Osteocyte (in vitro differentiated cells): ENCODE data around the gene METTL22. TPM values are rescaled to one million over a fixed set of nuclear protein-coding genes. Genes with fewer than 3 reads are reported as not detected.

Experiments used
- DNase-seq: peaks from one replicate; pipeline ENCODE4 v3.0.0; 2021; ENCODE audit warnings: mixed read lengths; ENCODE audit not compliant: unreplicated experiment; ENCODE audit errors: extremely low spot score
- H3K27ac Mint-ChIP-seq: one replicate; pipeline ENCODE4 v1.8.0; 2021; ENCODE audit warnings: mild to moderate bottlenecking, mixed read lengths; ENCODE audit not compliant: unreplicated experiment
- H3K27me3 Mint-ChIP-seq: one replicate; pipeline ENCODE4 v1.8.0; 2021; ENCODE audit warnings: mixed read lengths; ENCODE audit not compliant: unreplicated experiment
- H3K36me3 Mint-ChIP-seq: one replicate; pipeline ENCODE4 v1.8.0; 2021; ENCODE audit warnings: mixed read lengths; ENCODE audit not compliant: unreplicated experiment
- H3K4me1 Mint-ChIP-seq: one replicate; pipeline ENCODE4 v1.8.0; 2021; ENCODE audit warnings: mixed read lengths; ENCODE audit not compliant: unreplicated experiment
- H3K4me3 Mint-ChIP-seq: one replicate; pipeline ENCODE4 v1.8.0; 2021; ENCODE audit warnings: mild to moderate bottlenecking, moderate library complexity, mixed read lengths; ENCODE audit not compliant: unreplicated experiment
- H3K9me3 Mint-ChIP-seq: one replicate; pipeline ENCODE4 v1.8.0; 2021; ENCODE audit warnings: mixed read lengths; ENCODE audit not compliant: unreplicated experiment
- CTCF ChIP-seq: fragments of 200-600 bp; sonication (generic); IDR thresholded peaks from 2 replicates; pipeline ENCODE4 v1.5.0; 2021; ENCODE audit warnings: antibody characterized with exemption, mild to moderate bottlenecking, moderate library complexity
- total RNA-seq: library from RNA; stranded (reverse); gene quantifications from 2 replicates; pipeline ENCODE4 v1.2.1, GENCODE V29; 2021

Gene METTL22
- total RNA-seq, 1 donor from 2014 or later = 40.1 TPM

DNA sequence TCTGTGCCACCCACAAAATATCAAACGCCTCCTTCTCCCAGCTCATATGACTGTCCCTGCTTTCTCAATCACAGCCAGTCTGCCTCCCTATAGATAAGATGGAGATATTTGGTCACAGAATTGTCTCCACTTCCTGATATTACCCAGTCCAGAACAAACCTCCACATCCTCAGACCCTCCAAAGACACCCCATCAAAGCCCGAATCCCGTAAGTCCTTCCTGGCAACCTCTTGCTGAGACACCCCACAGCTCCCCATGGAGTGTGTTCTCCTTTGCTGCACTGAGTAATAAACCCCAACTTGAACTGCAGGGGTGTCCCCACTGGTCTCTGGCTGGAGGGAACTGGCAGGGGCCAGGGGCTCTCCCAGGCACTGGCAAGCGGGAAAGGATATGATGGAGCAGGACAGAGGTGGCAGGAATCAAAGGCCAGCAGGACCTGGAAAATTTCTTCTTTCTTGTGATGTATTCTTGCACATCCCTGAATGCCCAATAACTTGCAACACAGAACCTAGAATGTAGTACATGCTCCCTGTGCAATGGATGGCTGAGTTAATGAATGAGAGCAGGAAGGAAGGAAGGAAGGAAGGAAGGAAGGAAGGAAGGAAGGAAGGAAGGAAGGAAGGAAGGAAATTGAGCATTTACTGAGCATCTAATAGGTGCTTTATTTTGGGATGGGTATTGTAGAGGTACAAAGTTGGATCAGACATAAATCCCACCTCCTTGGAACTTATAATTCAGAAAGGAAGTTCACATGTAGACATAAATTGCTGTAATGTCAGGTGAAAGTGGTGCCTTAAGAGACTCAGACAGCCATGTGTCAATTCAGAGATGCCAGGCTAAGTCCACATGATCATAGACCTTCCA is 45.1 kb upstream of the METTL22 start:
- H3K36me3 Mint-ChIP-seq = no peaks in the 10 kb centered on the region
- H3K4me1 Mint-ChIP-seq = peaks cover 4% of the 10 kb centered on the region
- no peak overlapping the region for H3K27ac Mint-ChIP-seq
- no peak for TF ChIP-seq CTCF
- H3K9me3 Mint-ChIP-seq = no peaks in the 10 kb centered on the region
- H3K27me3 Mint-ChIP-seq = peaks cover 8% of the 10 kb centered on the region
- no peak for DNase-seq
- H3K4me3 Mint-ChIP-seq = no peak overlapping the region

DNA sequence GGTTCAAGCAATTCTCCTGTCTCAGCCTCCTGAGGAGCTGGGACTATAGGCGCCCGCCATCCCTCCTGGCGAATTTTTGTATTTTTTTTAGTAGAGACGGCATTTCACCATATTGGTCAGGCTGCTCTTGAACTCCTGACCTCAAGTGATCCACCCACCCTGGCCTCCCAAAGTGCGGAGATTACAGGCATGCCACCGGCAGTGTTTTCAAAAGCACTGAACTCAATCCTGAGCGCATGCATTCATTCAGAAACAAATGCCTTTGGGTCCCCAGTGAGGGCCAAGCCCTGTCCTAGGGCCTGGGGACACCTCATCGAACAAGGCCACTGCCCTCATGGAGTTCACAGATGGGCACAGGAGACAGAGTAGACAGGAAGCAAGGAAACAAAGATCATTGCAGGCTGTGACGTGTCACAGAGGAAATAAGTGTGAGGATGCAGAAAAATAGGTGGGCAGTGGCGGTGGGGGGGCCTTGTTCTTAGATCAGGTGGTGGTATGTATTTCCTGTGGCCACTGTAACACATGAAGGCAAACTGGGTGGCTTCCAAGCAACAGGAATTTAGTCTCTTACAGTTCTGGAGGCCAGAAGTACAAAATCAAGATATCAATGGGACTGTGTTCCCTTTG is 43.7 kb upstream of the METTL22 start:
- TF ChIP-seq CTCF = no peak
- no peak overlapping the region for H3K4me3 Mint-ChIP-seq
- no peaks in the 10 kb centered on the region for H3K36me3 Mint-ChIP-seq
- DNase-seq = no peak
- H3K4me1 Mint-ChIP-seq = peaks cover 13% of the 10 kb centered on the region
- H3K9me3 Mint-ChIP-seq = no peaks in the 10 kb centered on the region
- no peak overlapping the region for H3K27ac Mint-ChIP-seq
- peaks cover 8% of the 10 kb centered on the region for H3K27me3 Mint-ChIP-seq

DNA sequence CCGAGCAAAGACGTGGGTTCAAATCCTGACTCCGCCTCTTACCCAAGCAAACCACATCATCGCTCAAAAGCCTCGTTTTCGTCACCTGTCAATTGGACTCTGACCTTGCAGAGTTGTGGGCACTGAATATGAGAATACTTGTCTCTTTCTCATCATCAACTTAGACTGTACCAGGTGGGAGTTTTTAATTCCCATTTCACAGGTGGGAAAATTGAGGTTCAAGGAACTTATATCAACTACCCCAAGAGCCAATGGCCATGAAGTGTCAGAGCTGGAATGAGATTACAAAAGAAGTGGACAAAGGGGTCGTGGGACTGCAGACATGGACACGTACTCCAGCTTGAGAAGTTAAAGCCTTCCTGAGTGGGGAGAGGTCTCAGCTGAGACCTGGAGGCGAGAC is 41.9 kb upstream of the METTL22 start:
- peaks cover 8% of the 10 kb centered on the region for H3K27me3 Mint-ChIP-seq
- DNase-seq = no peak
- no peak for TF ChIP-seq CTCF
- no peaks in the 10 kb centered on the region for H3K9me3 Mint-ChIP-seq
- peaks cover 11% of the 10 kb centered on the region for H3K4me1 Mint-ChIP-seq
- H3K4me3 Mint-ChIP-seq = no peak overlapping the region
- no peaks in the 10 kb centered on the region for H3K36me3 Mint-ChIP-seq
- H3K27ac Mint-ChIP-seq = no peak overlapping the region

GRCh38 chr16:8581831-8582580 is 39.5 kb upstream of the METTL22 start:
- Mint-ChIP-seq H3K27ac (peak overlapping the region; percentile 36), H3K9me3 (no peaks in the 10 kb centered on the region), H3K4me3 (no peak overlapping the region), H3K27me3 (peaks cover 12% of the 10 kb centered on the region), H3K36me3 (no peaks in the 10 kb centered on the region), H3K4me1 (peaks cover 11% of the 10 kb centered on the region)
- no peak for DNase-seq
- TF ChIP-seq CTCF = no peak

- no peak for DNase-seq
These were observed 38.3 kb upstream of the METTL22 start for GRCh38 chr16:8583199-8583598.

More at GRCh38 chr16:8583199-8583598, 38.3 kb upstream of the METTL22 start:
- H3K27me3 Mint-ChIP-seq = peaks cover 20% of the 10 kb centered on the region
- H3K36me3 Mint-ChIP-seq = no peaks in the 10 kb centered on the region
- no peak overlapping the region for H3K4me3 Mint-ChIP-seq
- H3K4me1 Mint-ChIP-seq = peaks cover 11% of the 10 kb centered on the region
- no peak for TF ChIP-seq CTCF
- no peak overlapping the region for H3K27ac Mint-ChIP-seq
- no peaks in the 10 kb centered on the region for H3K9me3 Mint-ChIP-seq
